GM12872 (cell line): Measurements from ENCODE around the gene PTGER4.

ENCODE experiments used
- TF ChIP-seq, protein P1 (sequence below): IDR thresholded peaks from 3 replicates; pipeline ENCODE4 v1.5.1; 2011; ENCODE audit warnings: low read depth, mild to moderate bottlenecking, low read length, moderate library complexity; ENCODE audit not compliant: insufficient read depth

PTGER4 gene

GRCh38 chr5:40649463-40650030 is 30.2 kb upstream of the PTGER4 start:
- TF ChIP-seq, protein P1, sequence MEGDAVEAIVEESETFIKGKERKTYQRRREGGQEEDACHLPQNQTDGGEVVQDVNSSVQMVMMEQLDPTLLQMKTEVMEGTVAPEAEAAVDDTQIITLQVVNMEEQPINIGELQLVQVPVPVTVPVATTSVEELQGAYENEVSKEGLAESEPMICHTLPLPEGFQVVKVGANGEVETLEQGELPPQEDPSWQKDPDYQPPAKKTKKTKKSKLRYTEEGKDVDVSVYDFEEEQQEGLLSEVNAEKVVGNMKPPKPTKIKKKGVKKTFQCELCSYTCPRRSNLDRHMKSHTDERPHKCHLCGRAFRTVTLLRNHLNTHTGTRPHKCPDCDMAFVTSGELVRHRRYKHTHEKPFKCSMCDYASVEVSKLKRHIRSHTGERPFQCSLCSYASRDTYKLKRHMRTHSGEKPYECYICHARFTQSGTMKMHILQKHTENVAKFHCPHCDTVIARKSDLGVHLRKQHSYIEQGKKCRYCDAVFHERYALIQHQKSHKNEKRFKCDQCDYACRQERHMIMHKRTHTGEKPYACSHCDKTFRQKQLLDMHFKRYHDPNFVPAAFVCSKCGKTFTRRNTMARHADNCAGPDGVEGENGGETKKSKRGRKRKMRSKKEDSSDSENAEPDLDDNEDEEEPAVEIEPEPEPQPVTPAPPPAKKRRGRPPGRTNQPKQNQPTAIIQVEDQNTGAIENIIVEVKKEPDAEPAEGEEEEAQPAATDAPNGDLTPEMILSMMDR = no peak

DNA sequence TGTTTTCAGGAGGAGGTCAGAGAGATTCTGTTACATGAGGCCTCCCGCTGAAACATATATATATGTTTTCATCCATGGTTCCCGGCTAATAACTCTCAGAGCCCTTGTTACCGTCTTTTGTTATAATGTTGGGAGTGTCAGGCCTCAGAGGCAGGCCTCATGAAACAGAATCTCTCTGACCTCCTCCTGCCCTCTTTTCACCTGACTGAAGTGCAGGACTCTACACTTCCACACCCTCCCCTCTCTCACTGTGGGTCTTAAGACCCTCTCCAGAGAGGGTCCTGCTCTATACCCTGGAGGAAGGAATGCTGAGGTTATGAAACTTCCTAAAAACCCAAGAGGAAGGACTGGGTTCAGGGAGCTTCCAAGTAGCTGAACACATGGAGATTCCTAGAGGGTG is 28.5 kb upstream of the PTGER4 start:
- TF ChIP-seq, protein P1 = no peak

DNA sequence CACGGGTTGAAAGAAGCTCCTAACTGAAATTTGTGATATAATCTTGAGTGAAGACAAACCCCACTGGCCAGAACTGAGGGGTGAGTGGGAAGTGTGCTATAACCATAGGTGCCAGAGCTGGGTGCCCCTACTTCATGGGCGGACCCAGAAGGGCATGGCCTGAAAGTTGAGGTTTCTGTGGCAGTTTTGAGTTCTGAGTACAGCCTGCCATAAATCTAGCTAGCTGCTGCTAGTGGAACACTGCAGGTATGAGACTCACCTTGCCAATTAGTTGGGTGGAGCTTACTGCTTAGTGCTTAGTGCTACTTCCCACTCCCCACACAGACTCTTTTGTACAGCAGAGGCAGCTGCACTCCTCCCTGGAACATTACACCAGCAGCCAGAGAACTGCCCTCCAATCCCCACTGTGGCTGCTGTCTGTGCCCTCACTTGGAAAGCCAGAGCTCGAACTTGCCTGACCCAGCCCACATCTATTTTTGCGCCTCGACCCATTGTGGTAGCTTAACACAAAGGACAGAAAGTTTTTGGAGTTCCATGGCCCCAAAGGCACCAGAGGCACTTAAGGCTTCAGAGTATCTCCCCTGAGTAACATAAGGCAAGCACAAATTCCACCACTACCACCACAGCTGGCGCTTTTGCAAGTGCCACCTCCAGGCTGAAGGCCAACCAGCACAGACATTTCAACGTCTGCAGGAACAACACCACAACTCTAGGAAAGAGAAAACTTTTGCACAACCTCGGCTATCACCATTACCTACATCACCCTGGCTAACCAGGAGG is 27.1 kb upstream of the PTGER4 start:
- TF ChIP-seq, protein P1 = no peak

- TF ChIP-seq, protein P1 = no peak
Observed at GRCh38 chr5:40653221-40654022, 26.3 kb upstream of the PTGER4 start.

- TF ChIP-seq, protein P1 = no peak
Observed at GRCh38 chr5:40654377-40654991, 25.2 kb upstream of the PTGER4 start.

- TF ChIP-seq, protein P1 = no peak
Observed at GRCh38 chr5:40655138-40655537, 24.6 kb upstream of the PTGER4 start.

- TF ChIP-seq, protein P1 = no peak
Observed at GRCh38 chr5:40656766-40657165, 22.9 kb upstream of the PTGER4 start.
